SJCRH30 (cell line): ENCODE data around the gene SYT8. TPM values are rescaled to one million over a fixed set of nuclear protein-coding genes. Genes with fewer than 3 reads are reported as not detected.

Experiments used
- DNase-seq, 2 experiments: peaks; one replicate each; pipeline ENCODE4 v3.0.0-alpha.2; 2015 to 2020
- H3K27ac ChIP-seq: fragments of 250-450 bp; sonication (Bioruptor Pico); 2 replicates; pipeline ENCODE4 v1.5.1; 2020; ENCODE audit warnings: mild to moderate bottlenecking, moderate library complexity
- H3K27me3 ChIP-seq: fragments of 250-450 bp; sonication (Bioruptor Pico); 2 replicates; pipeline ENCODE4 v1.5.1; 2020; ENCODE audit warnings: mild to moderate bottlenecking, moderate library complexity
- H3K36me3 ChIP-seq: fragments of 250-450 bp; sonication (Bioruptor Pico); 2 replicates; pipeline ENCODE4 v1.5.1; 2020; ENCODE audit warnings: mild to moderate bottlenecking, moderate library complexity
- H3K4me1 ChIP-seq: fragments of 250-450 bp; sonication (Bioruptor Pico); 2 replicates; pipeline ENCODE4 v1.5.1; 2020; ENCODE audit warnings: mild to moderate bottlenecking, moderate library complexity
- H3K4me3 ChIP-seq: fragments of 250-450 bp; sonication (Bioruptor Pico); 2 replicates; pipeline ENCODE4 v1.5.1; 2020; ENCODE audit warnings: mild to moderate bottlenecking, moderate library complexity
- H3K9me3 ChIP-seq: fragments of 250-450 bp; sonication (Bioruptor Pico); replicated peaks from 2 replicates; pipeline ENCODE4 v1.5.1; 2020; ENCODE audit warnings: mild to moderate bottlenecking, moderate library complexity
- total RNA-seq: library from RNA; depleted of rRNA; stranded (reverse); fragments of >200 nt; shearing (Covaris generic); gene quantifications from 2 replicates; pipeline ENCODE4 v1.2.3, GENCODE V29; 2014

Gene SYT8
- total RNA-seq, 1 experiment from 2014 or later, result 1.7 TPM

- no peak for DNase-seq
- Histone ChIP-seq H3K4me3 (no peak overlapping the region), H3K27me3 (peaks cover 31% of the 10 kb centered on the region; the same call in 1 of the 2 replicates), H3K36me3 (no peaks in the 10 kb centered on the region), H3K27ac (no peak overlapping the region), H3K9me3 (no peaks in the 10 kb centered on the region), H3K4me1 (peaks cover 10% of the 10 kb centered on the region)
Measured at GRCh38 chr11:1852271-1852876, 17.6 kb downstream of the SYT8 start.

GRCh38 chr11:1852877-1853276 is 18.1 kb downstream of the SYT8 start, which contains the start of gene LSP1:
Gene LSP1 (plus strand): TSS chr11:1853084. CDS start chr11:1853145, 61 bp downstream.
- Histone ChIP-seq H3K27ac (no peak within 1 kb of the TSS), H3K27me3 (peaks cover 31% of the 10 kb centered on the region; the same call in 1 of the 2 replicates), H3K9me3 (no peaks in the 10 kb centered on the region), H3K36me3 (no peaks in the 10 kb centered on the region), H3K4me3 (no peak within 1 kb of the TSS), H3K4me1 (peaks cover 10% of the 10 kb centered on the region)
- no peak for DNase-seq

GRCh38 chr11:1853376-1854131 is 18.8 kb downstream of the SYT8 start:
- no peak for DNase-seq
- H3K4me1 ChIP-seq, result peaks cover 10% of the 10 kb centered on the region
- peaks cover 31% of the 10 kb centered on the region; the same call in 1 of the 2 replicates for H3K27me3 ChIP-seq
- no peaks in the 10 kb centered on the region for H3K9me3 ChIP-seq
- no peak overlapping the region for H3K4me3 ChIP-seq
- no peak overlapping the region for H3K27ac ChIP-seq
- H3K36me3 ChIP-seq, result no peaks in the 10 kb centered on the region

- Histone ChIP-seq H3K27ac (no peak overlapping the region), H3K36me3 (no peaks in the 10 kb centered on the region), H3K9me3 (no peaks in the 10 kb centered on the region), H3K4me3 (no peak overlapping the region), H3K27me3 (peaks cover 31% of the 10 kb centered on the region; the same call in 1 of the 2 replicates), H3K4me1 (peaks cover 10% of the 10 kb centered on the region)
- no peak for DNase-seq
Measured at GRCh38 chr11:1854132-1854948, 19.6 kb downstream of the SYT8 start.

GRCh38 chr11:1854949-1855885 is 20.4 kb downstream of the SYT8 start:
- Histone ChIP-seq H3K27ac (no peak overlapping the region), H3K36me3 (no peaks in the 10 kb centered on the region), H3K4me1 (peaks cover 10% of the 10 kb centered on the region), H3K9me3 (no peaks in the 10 kb centered on the region), H3K27me3 (peaks cover 31% of the 10 kb centered on the region), H3K4me3 (no peak overlapping the region)
- no peak for DNase-seq

GRCh38 chr11:1855886-1856265 is 21.1 kb downstream of the SYT8 start:
- H3K4me1 ChIP-seq, result peaks cover 10% of the 10 kb centered on the region
- H3K9me3 ChIP-seq, result no peaks in the 10 kb centered on the region
- no peaks in the 10 kb centered on the region for H3K36me3 ChIP-seq
- peaks cover 31% of the 10 kb centered on the region for H3K27me3 ChIP-seq
- no peak for DNase-seq
- no peak overlapping the region for H3K4me3 ChIP-seq
- H3K27ac ChIP-seq, result no peak overlapping the region

GRCh38 chr11:1856306-1857005 is 21.7 kb downstream of the SYT8 start:
- DNase-seq, result no peak
- Histone ChIP-seq H3K4me1 (peaks cover 10% of the 10 kb centered on the region), H3K36me3 (no peaks in the 10 kb centered on the region), H3K27ac (no peak overlapping the region), H3K9me3 (no peaks in the 10 kb centered on the region), H3K4me3 (no peak overlapping the region), H3K27me3 (peaks cover 31% of the 10 kb centered on the region)

GRCh38 chr11:1857064-1857463 is 22.3 kb downstream of the SYT8 start:
- Histone ChIP-seq H3K4me1 (peaks cover 10% of the 10 kb centered on the region), H3K9me3 (no peaks in the 10 kb centered on the region), H3K27me3 (peaks cover 31% of the 10 kb centered on the region), H3K27ac (no peak overlapping the region), H3K4me3 (no peak overlapping the region), H3K36me3 (no peaks in the 10 kb centered on the region)
- no peak for DNase-seq

- H3K36me3 ChIP-seq, result no peaks in the 10 kb centered on the region
- peaks cover 10% of the 10 kb centered on the region for H3K4me1 ChIP-seq
- H3K4me3 ChIP-seq, result no peak overlapping the region
- no peaks in the 10 kb centered on the region for H3K9me3 ChIP-seq
- DNase-seq, result no peak
- H3K27me3 ChIP-seq, result peaks cover 31% of the 10 kb centered on the region
- H3K27ac ChIP-seq, result no peak overlapping the region
Measured at GRCh38 chr11:1858154-1858553, 23.4 kb downstream of the SYT8 start.

GRCh38 chr11:1858576-1858975 is 23.8 kb downstream of the SYT8 start:
- no peaks in the 10 kb centered on the region for H3K36me3 ChIP-seq
- H3K4me3 ChIP-seq, result no peak overlapping the region
- H3K27ac ChIP-seq, result no peak overlapping the region
- no peaks in the 10 kb centered on the region for H3K9me3 ChIP-seq
- peaks cover 30% of the 10 kb centered on the region for H3K27me3 ChIP-seq
- H3K4me1 ChIP-seq, result peaks cover 8% of the 10 kb centered on the region
- no peak for DNase-seq

GRCh38 chr11:1859004-1859403 is 24.2 kb downstream of the SYT8 start:
- H3K9me3 ChIP-seq, result no peaks in the 10 kb centered on the region
- no peaks in the 10 kb centered on the region for H3K36me3 ChIP-seq
- peaks cover 10% of the 10 kb centered on the region for H3K4me1 ChIP-seq
- H3K4me3 ChIP-seq, result no peak overlapping the region
- H3K27me3 ChIP-seq, result peaks cover 32% of the 10 kb centered on the region
- no peak overlapping the region for H3K27ac ChIP-seq
- no peak for DNase-seq

- Histone ChIP-seq H3K27me3 (peaks cover 26% of the 10 kb centered on the region), H3K27ac (no peak overlapping the region), H3K4me1 (peaks cover 15% of the 10 kb centered on the region), H3K36me3 (no peaks in the 10 kb centered on the region), H3K9me3 (no peaks in the 10 kb centered on the region), H3K4me3 (no peak overlapping the region)
- DNase-seq, result no peak
Measured at GRCh38 chr11:1860108-1860507, 25.3 kb downstream of the SYT8 start.

- Histone ChIP-seq H3K9me3 (no peaks in the 10 kb centered on the region), H3K4me1 (peaks cover 15% of the 10 kb centered on the region), H3K36me3 (no peaks in the 10 kb centered on the region), H3K4me3 (no peak overlapping the region), H3K27me3 (peaks cover 13% of the 10 kb centered on the region), H3K27ac (no peak overlapping the region)
- no peak for DNase-seq
Measured at GRCh38 chr11:1861435-1862411, 26.9 kb downstream of the SYT8 start.
